H9 (cell line): ENCODE results near the gene FBXO22. TPM values are rescaled to one million over a fixed set of nuclear protein-coding genes. Genes with fewer than 3 reads are reported as not detected.
"Not testable (repeated sequence)": the region's sequence is repeated elsewhere in the genome, so short reads cannot be mapped to it uniquely, and the experiment has no call there.

Experiments used
- DNase-seq: peaks from one replicate; pipeline ENCODE4 v3.0.0-alpha.2; 2017
- H2AFZ ChIP-seq: one replicate; pipeline ENCODE4 v1.6.1; 2013; ENCODE audit warnings: mild to moderate bottlenecking, low read length, control low read depth, moderate library complexity
- H2AK5ac ChIP-seq: 2 replicates; pipeline ENCODE4 v1.6.1; 2013; ENCODE audit warnings: low read length, control low read depth, mixed read lengths; ENCODE audit not compliant: insufficient read length
- H2BK120ac ChIP-seq: one replicate; pipeline ENCODE4 v1.6.1; 2013; ENCODE audit warnings: low read depth, mild to moderate bottlenecking, low read length, control low read depth, inconsistent platforms; ENCODE audit not compliant: poor library complexity, severe bottlenecking
- H2BK12ac ChIP-seq: 2 replicates; pipeline ENCODE4 v1.6.1; 2013; ENCODE audit warnings: low read length, control low read depth, mixed read lengths, low read depth; ENCODE audit not compliant: insufficient read length
- H2BK15ac ChIP-seq: 2 replicates; pipeline ENCODE4 v1.6.1; 2013; ENCODE audit warnings: low read depth, low read length, control low read depth
- H2BK20ac ChIP-seq: one replicate; pipeline ENCODE4 v1.6.1; 2013; ENCODE audit warnings: low read depth, mild to moderate bottlenecking, low read length, control low read depth, inconsistent platforms; ENCODE audit not compliant: poor library complexity, severe bottlenecking
- H2BK5ac ChIP-seq: 2 replicates; pipeline ENCODE4 v1.6.1; 2013; ENCODE audit warnings: low read length, control low read depth, mixed read lengths; ENCODE audit not compliant: insufficient read length
- H3K14ac ChIP-seq: 2 replicates; pipeline ENCODE4 v1.6.1; 2013; ENCODE audit warnings: low read length, control low read depth; ENCODE audit not compliant: insufficient read depth
- H3K18ac ChIP-seq: 2 replicates; pipeline ENCODE4 v1.6.1; 2013; ENCODE audit warnings: low read depth, mild to moderate bottlenecking, mixed read lengths, low read length, control low read depth; ENCODE audit not compliant: insufficient read length
- H3K23ac ChIP-seq: 2 replicates; pipeline ENCODE4 v1.6.1; 2013; ENCODE audit warnings: low read length, control low read depth, mixed read lengths, low read depth; ENCODE audit not compliant: insufficient read length
- H3K23me2 ChIP-seq: 2 replicates; pipeline ENCODE4 v1.6.1; 2013; ENCODE audit warnings: low read depth, mild to moderate bottlenecking, mixed read lengths, low read length, control low read depth; ENCODE audit not compliant: insufficient read length, poor library complexity, severe bottlenecking
- H3K27ac ChIP-seq: 2 replicates; pipeline ENCODE4 v1.5.1; 2013; ENCODE audit warnings: low read length, control low read depth, mixed read lengths, low read depth; ENCODE audit not compliant: insufficient read length
- H3K27me3 ChIP-seq: 2 replicates; pipeline ENCODE4 v1.6.1; 2013; ENCODE audit warnings: low read length, control low read depth, inconsistent platforms; ENCODE audit not compliant: insufficient read depth
- H3K4ac ChIP-seq: 2 replicates; pipeline ENCODE4 v1.6.1; 2013; ENCODE audit warnings: low read depth, mild to moderate bottlenecking, control low read depth, inconsistent platforms, low read length, moderate library complexity
- H3K4me1 ChIP-seq: 2 replicates; pipeline ENCODE4 v1.6.1; 2013; ENCODE audit warnings: low read length, control low read depth, inconsistent platforms; ENCODE audit not compliant: insufficient read depth
- H3K4me2 ChIP-seq: 2 replicates; pipeline ENCODE4 v1.6.1; 2013; ENCODE audit warnings: low read length, control low read depth, mixed read lengths; ENCODE audit not compliant: insufficient read length, insufficient read depth
- H3K56ac ChIP-seq: 2 replicates; pipeline ENCODE4 v1.6.1; 2013; ENCODE audit warnings: low read depth, mild to moderate bottlenecking, mixed read lengths, low read length, control low read depth; ENCODE audit not compliant: insufficient read length
- H3K79me1 ChIP-seq: 2 replicates; pipeline ENCODE4 v1.6.1; 2013; ENCODE audit warnings: low read depth, mild to moderate bottlenecking, moderate library complexity, low read length, control low read depth, inconsistent platforms; ENCODE audit not compliant: insufficient read depth, poor library complexity, severe bottlenecking
- H3K79me2 ChIP-seq: 2 replicates; pipeline ENCODE4 v1.6.1; 2013; ENCODE audit warnings: low read length, control low read depth, inconsistent platforms; ENCODE audit not compliant: insufficient read depth
- H3K9ac ChIP-seq: 2 replicates; pipeline ENCODE4 v1.6.1; 2013; ENCODE audit warnings: low read length, control low read depth, mixed read lengths; ENCODE audit not compliant: insufficient read length; ENCODE audit errors: extremely low read depth
- H3K9me3 ChIP-seq: one replicate; pipeline ENCODE4 v1.6.1; 2013; ENCODE audit warnings: low read depth, low read length, inconsistent platforms; ENCODE audit not compliant: control insufficient read depth
- H3T11ph ChIP-seq: one replicate; pipeline ENCODE4 v1.6.1; 2013; ENCODE audit warnings: mild to moderate bottlenecking, low read length, control low read depth, inconsistent platforms
- H4K20me1 ChIP-seq: one replicate; pipeline ENCODE4 v1.6.1; 2013; ENCODE audit not compliant: control insufficient read depth, insufficient read length, insufficient read depth
- H4K5ac ChIP-seq: 2 replicates; pipeline ENCODE4 v1.6.1; 2013; ENCODE audit warnings: low read depth, mild to moderate bottlenecking, mixed read lengths, low read length, control low read depth; ENCODE audit not compliant: insufficient read length
- H4K8ac ChIP-seq: replicated peaks from 2 replicates; pipeline ENCODE4 v1.6.1; 2013; ENCODE audit warnings: low read length, control low read depth, mixed read lengths, low read depth; ENCODE audit not compliant: insufficient read length
- H4K91ac ChIP-seq: 2 replicates; pipeline ENCODE4 v1.6.1; 2013; ENCODE audit warnings: low read depth, mild to moderate bottlenecking, moderate library complexity, mixed read lengths, low read length, control low read depth; ENCODE audit not compliant: insufficient read length
- H3K27ac Mint-ChIP-seq, 3 experiments: 2 replicates in 2 of 3; 3 replicates in 1 of 3; pipeline ENCODE4 v1.8.0; 2020 to 2021; ENCODE audit warnings: mixed read lengths in 3 of 3, mild to moderate bottlenecking in 1 of 3, moderate library complexity in 1 of 3
- H3K27me3 Mint-ChIP-seq: 2 replicates; pipeline ENCODE4 v1.8.0; 2021; ENCODE audit warnings: low read depth, mild to moderate bottlenecking, moderate library complexity, mixed read lengths
- H3K36me3 Mint-ChIP-seq, 3 experiments: 2 replicates in 2 of 3; 3 replicates in 1 of 3; pipeline ENCODE4 v1.8.0; 2020 to 2021; ENCODE audit warnings: low read depth in 3 of 3, mixed read lengths in 3 of 3; ENCODE audit not compliant: insufficient read depth in 1 of 3
- H3K4me1 Mint-ChIP-seq, 2 experiments: 2 replicates each; pipeline ENCODE4 v1.8.0; 2020; ENCODE audit warnings: mixed read lengths in 2 of 2
- H3K4me3 Mint-ChIP-seq, 2 experiments: 2 replicates in 1 of 2; 3 replicates in 1 of 2; pipeline ENCODE4 v1.8.0; 2020 to 2021; ENCODE audit warnings: mild to moderate bottlenecking in 2 of 2, mixed read lengths in 2 of 2, moderate library complexity in 1 of 2
- H3K9me3 Mint-ChIP-seq, 2 experiments: 2 replicates in 1 of 2; 3 replicates in 1 of 2; pipeline ENCODE4 v1.8.0; 2020; ENCODE audit warnings: mild to moderate bottlenecking in 2 of 2, mixed read lengths in 2 of 2, moderate library complexity in 1 of 2
- WGBS: extraction: QIAGEN DNeasy Blood & Tissue Kit; methylation state at CpG from one replicate; pipeline ENCODE4 v1.1.7; 2013; ENCODE audit warnings: missing lambda C conversion rate, low lambda C conversion rate, mixed read lengths; ENCODE audit not compliant: insufficient read length; ENCODE audit errors: extremely low coverage; 5-methylcytosine and 5-hydroxymethylcytosine counted together
- total RNA-seq: library from RNA; stranded (reverse); gene quantifications from 2 replicates; pipeline ENCODE4 v1.2.1, GENCODE V29; 2021
- TF ChIP-seq, protein P1 (sequence below): fragments of 200-600 bp; sonication (generic); conservative IDR thresholded peaks from 3 replicates; pipeline ENCODE4 v1.8.0; 2021; ENCODE audit warnings: antibody characterized with exemption, mild to moderate bottlenecking

FBXO22 gene
- total RNA-seq, 1 experiment from 2014 or later, result 59.9 TPM

DNA sequence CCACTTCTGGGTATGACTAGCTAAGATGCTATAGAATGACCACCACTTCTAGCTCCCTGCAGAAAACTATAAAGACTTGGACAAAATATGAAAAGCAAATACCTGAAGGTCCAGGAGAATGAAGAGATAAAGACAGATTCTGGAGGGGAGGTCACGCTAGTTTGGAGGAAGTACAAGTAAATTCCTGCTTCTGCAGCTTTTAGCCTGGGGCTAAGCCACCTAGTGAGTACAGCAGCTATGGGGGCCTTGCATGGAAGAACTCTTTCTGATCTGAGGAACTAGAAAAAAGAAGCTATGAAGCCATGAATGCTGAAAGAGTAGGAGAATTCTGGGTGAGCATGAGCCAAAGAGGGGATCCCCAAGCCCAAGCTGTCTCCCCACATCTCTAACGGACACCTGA, 78.8 kb downstream of the FBXO22 start:
- Histone ChIP-seq H3K4ac (no peak overlapping the region), H3K23me2 (no peaks in the 10 kb centered on the region), H2BK120ac (no peak overlapping the region), H3K4me1 (no peaks in the 10 kb centered on the region), H3K14ac (no peak overlapping the region), H4K20me1 (no peaks in the 10 kb centered on the region), H3K79me1 (no peaks in the 10 kb centered on the region), H4K5ac (no peak overlapping the region), H3K9me3 (no peaks in the 10 kb centered on the region), H2AFZ (no peak overlapping the region), H3K18ac (no peak overlapping the region), H4K8ac (no peak overlapping the region), H3K56ac (no peak overlapping the region), H4K91ac (no peak overlapping the region), H3K23ac (no peak overlapping the region), H3K27ac (no peak overlapping the region), H3T11ph (no peak overlapping the region), H2BK15ac (no peak overlapping the region), H2BK20ac (no peak overlapping the region), H3K27me3 (no peaks in the 10 kb centered on the region), H2BK5ac (no peak overlapping the region), H2AK5ac (no peak overlapping the region), H3K4me2 (no peak overlapping the region), H3K9ac (no peak overlapping the region), H3K79me2 (no peaks in the 10 kb centered on the region), H2BK12ac (no peak overlapping the region)
- TF ChIP-seq, protein P1, sequence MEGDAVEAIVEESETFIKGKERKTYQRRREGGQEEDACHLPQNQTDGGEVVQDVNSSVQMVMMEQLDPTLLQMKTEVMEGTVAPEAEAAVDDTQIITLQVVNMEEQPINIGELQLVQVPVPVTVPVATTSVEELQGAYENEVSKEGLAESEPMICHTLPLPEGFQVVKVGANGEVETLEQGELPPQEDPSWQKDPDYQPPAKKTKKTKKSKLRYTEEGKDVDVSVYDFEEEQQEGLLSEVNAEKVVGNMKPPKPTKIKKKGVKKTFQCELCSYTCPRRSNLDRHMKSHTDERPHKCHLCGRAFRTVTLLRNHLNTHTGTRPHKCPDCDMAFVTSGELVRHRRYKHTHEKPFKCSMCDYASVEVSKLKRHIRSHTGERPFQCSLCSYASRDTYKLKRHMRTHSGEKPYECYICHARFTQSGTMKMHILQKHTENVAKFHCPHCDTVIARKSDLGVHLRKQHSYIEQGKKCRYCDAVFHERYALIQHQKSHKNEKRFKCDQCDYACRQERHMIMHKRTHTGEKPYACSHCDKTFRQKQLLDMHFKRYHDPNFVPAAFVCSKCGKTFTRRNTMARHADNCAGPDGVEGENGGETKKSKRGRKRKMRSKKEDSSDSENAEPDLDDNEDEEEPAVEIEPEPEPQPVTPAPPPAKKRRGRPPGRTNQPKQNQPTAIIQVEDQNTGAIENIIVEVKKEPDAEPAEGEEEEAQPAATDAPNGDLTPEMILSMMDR, result no peak
- H3K27me3 Mint-ChIP-seq, result no peaks in the 10 kb centered on the region
- no peak overlapping the region for H3K27ac Mint-ChIP-seq
- H3K9me3 Mint-ChIP-seq, result 0 out of 5 replicates have a peak, but pooled peaks cover 0 to 3% of the 10 kb centered on the region in 2 experiments
- H3K4me3 Mint-ChIP-seq, result no peak overlapping the region
- H3K36me3 Mint-ChIP-seq, result peaks cover 0 to 4% (median 0%) of the 10 kb centered on the region in 3 experiments; a peak in 1 of 7 replicates
- no peak for DNase-seq
- no CpG with 5 or more reads among the region's 2 CpGs for WGBS
- peaks cover 0 to 4% of the 10 kb centered on the region in 2 experiments; a peak in 2 of 4 replicates for H3K4me1 Mint-ChIP-seq

DNA sequence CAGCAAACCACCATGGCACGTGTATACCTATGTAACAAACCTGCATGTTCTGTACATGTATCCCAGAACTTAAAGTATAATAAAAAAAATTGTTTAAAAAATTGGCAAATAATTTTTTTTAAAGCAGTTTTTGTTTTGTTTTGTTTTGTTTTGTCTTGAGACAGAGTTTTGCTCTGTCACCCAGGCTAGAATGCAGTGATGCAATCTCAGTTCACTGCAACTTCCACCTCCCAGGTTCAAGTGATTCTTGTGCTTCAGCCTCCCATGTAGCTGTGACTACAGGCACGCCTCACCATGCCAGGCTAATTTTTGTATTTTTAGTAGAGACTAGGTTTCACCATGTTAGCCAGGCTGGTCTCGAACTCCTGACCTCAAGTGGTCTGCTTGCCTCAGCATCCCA, 81.0 kb downstream of the FBXO22 start:
- H3K18ac ChIP-seq, H4K91ac ChIP-seq, H3K14ac ChIP-seq, H3K9ac ChIP-seq, H4K5ac ChIP-seq, H3K23ac ChIP-seq, H3K27me3 ChIP-seq, H3K79me2 ChIP-seq, H2BK20ac ChIP-seq, H3K79me1 ChIP-seq, H3K9me3 Mint-ChIP-seq, H3K4ac ChIP-seq, H3K4me1 ChIP-seq, H3K56ac ChIP-seq, H3K27me3 Mint-ChIP-seq, H3K4me3 Mint-ChIP-seq, DNase-seq, H2BK12ac ChIP-seq, H3K36me3 Mint-ChIP-seq, H3K27ac ChIP-seq, H2BK15ac ChIP-seq, H3K27ac Mint-ChIP-seq, H3K23me2 ChIP-seq, H3K4me2 ChIP-seq, H3K4me1 Mint-ChIP-seq, H2BK120ac ChIP-seq, H2AFZ ChIP-seq, H2BK5ac ChIP-seq, H4K8ac ChIP-seq, H4K20me1 ChIP-seq, H2AK5ac ChIP-seq, H3K9me3 ChIP-seq, H3T11ph ChIP-seq: not testable (repeated sequence)
- WGBS, result no CpG with 5 or more reads among the region's 3 CpGs
